GM18909 (cell line): ENCODE results near the gene TRIM7.
A peak's percentile ranks its signal among the peaks of the same experiment; 100 is the strongest.
"Not testable (repeated sequence)": the region's sequence is repeated elsewhere in the genome, so short reads cannot be mapped to it uniquely, and the experiment has no call there.

ENCODE experiments used
- ATAC-seq: cut with Tn5 transposase; IDR thresholded peaks from one replicate; pipeline ENCODE4 v1.9.1; 2021; ENCODE audit warnings: mild to moderate bottlenecking; ENCODE audit not compliant: unreplicated experiment, poor library complexity

TRIM7 gene

GRCh38 chr5:181160755-181161533 lies 44.1 kb downstream of the TRIM7 start:
- not testable (repeated sequence) for ATAC-seq

GRCh38 chr5:181160152-181160754 lies 44.7 kb downstream of the TRIM7 start:
- no peak for ATAC-seq

GRCh38 chr5:181159286-181160151 lies 45.5 kb downstream of the TRIM7 start:
- ATAC-seq, result peak; percentile 79

GRCh38 chr5:181158869-181159268 lies 46.1 kb downstream of the TRIM7 start:
- ATAC-seq, result no peak

- no peak for ATAC-seq
Observed at GRCh38 chr5:181156758-181157157, 48.2 kb downstream of the TRIM7 start.

- no peak for ATAC-seq
Observed at GRCh38 chr5:181153814-181154213, 51.2 kb downstream of the TRIM7 start.

- ATAC-seq, result no peak
Observed at GRCh38 chr5:181152406-181152805, 52.6 kb downstream of the TRIM7 start.

GRCh38 chr5:181151146-181151545 lies 53.9 kb downstream of the TRIM7 start:
- ATAC-seq, result no peak

- ATAC-seq, result no peak
Observed at GRCh38 chr5:181149806-181150733, 54.9 kb downstream of the TRIM7 start.

- no peak for ATAC-seq
Observed at GRCh38 chr5:181149355-181149754, 55.6 kb downstream of the TRIM7 start.

GRCh38 chr5:181146927-181147636 lies 57.9 kb downstream of the TRIM7 start, which contains the start of gene OR2V2:
Gene OR2V2 (plus strand): TSS chr5:181147586. CDS start chr5:181154943, 7,357 bp downstream.
- ATAC-seq, result not testable (repeated sequence)

- no peak for ATAC-seq
Observed at GRCh38 chr5:181145133-181145532, 59.9 kb downstream of the TRIM7 start.
